ENCODE data around the gene TBC1D1.

TBC1D1 gene, protein sequence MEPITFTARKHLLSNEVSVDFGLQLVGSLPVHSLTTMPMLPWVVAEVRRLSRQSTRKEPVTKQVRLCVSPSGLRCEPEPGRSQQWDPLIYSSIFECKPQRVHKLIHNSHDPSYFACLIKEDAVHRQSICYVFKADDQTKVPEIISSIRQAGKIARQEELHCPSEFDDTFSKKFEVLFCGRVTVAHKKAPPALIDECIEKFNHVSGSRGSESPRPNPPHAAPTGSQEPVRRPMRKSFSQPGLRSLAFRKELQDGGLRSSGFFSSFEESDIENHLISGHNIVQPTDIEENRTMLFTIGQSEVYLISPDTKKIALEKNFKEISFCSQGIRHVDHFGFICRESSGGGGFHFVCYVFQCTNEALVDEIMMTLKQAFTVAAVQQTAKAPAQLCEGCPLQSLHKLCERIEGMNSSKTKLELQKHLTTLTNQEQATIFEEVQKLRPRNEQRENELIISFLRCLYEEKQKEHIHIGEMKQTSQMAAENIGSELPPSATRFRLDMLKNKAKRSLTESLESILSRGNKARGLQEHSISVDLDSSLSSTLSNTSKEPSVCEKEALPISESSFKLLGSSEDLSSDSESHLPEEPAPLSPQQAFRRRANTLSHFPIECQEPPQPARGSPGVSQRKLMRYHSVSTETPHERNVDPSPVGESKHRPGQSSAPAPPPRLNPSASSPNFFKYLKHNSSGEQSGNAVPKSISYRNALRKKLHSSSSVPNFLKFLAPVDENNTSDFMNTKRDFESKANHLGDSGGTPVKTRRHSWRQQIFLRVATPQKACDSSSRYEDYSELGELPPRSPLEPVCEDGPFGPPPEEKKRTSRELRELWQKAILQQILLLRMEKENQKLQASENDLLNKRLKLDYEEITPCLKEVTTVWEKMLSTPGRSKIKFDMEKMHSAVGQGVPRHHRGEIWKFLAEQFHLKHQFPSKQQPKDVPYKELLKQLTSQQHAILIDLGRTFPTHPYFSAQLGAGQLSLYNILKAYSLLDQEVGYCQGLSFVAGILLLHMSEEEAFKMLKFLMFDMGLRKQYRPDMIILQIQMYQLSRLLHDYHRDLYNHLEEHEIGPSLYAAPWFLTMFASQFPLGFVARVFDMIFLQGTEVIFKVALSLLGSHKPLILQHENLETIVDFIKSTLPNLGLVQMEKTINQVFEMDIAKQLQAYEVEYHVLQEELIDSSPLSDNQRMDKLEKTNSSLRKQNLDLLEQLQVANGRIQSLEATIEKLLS (N-terminal part only)

DNA sequence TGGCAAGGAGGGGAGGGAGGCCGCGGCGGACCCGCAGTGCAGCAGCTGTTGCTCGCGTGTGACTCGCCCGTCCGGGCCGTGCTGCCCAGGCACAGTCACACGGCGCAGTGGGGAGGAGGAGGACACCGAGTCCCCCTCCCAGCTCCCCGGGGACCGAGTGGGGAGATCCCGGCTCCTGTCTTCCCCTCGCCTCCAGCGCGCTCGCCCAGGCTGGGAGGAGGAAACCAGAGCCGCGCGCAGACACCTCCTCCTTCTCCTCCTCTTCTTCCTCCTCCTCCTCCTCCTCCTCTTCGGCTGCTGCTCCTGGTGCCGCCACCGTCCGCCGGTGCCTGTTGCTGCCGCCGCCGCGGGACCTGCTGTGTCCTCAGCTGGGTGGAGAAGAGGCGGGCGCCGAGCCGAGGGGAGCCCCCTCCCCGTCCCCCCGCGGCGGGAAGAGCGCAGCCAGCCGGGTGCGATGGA, at the start of gene TBC1D1:
TBC1D1 (plus strand) TSS at position 284 of the 459 bp plus-strand sequence. CDS start 11,012 bp downstream, outside the sequence.
- Histone ChIP-seq H3K36me3 (peaks cover 11% of the 10 kb centered on the region), H3K4me3 (ENCODE audit: low read depth in 1 of 2, low read length in 1 of 2) (peak within 1 kb of the TSS; percentile 77 to 83), H3K4me1 (ENCODE audit: control insufficient read depth in 1 of 2, insufficient read depth in 1 of 2, low read depth in 1 of 2, low read length in 1 of 2) (peaks cover 38 to 67% of the 10 kb centered on the region in 2 experiments), H3K9me3 (no peaks in the 10 kb centered on the region), H3K27ac (peak within 1 kb of the TSS; percentile 88), H3K27me3 (no peaks in the 10 kb centered on the region)
- TF ChIP-seq, protein P1, sequence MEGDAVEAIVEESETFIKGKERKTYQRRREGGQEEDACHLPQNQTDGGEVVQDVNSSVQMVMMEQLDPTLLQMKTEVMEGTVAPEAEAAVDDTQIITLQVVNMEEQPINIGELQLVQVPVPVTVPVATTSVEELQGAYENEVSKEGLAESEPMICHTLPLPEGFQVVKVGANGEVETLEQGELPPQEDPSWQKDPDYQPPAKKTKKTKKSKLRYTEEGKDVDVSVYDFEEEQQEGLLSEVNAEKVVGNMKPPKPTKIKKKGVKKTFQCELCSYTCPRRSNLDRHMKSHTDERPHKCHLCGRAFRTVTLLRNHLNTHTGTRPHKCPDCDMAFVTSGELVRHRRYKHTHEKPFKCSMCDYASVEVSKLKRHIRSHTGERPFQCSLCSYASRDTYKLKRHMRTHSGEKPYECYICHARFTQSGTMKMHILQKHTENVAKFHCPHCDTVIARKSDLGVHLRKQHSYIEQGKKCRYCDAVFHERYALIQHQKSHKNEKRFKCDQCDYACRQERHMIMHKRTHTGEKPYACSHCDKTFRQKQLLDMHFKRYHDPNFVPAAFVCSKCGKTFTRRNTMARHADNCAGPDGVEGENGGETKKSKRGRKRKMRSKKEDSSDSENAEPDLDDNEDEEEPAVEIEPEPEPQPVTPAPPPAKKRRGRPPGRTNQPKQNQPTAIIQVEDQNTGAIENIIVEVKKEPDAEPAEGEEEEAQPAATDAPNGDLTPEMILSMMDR (IDR thresholded peaks at IDR 0.05), result no peak

- peaks cover 94% of the 10 kb centered on the region for H3K36me3 ChIP-seq
- H3K4me1 ChIP-seq (ENCODE audit: control insufficient read depth in 1 of 2, insufficient read depth in 1 of 2, low read depth in 1 of 2, low read length in 1 of 2), result peaks cover 0 to 3% of the 10 kb centered on the region in 2 experiments
- H3K27ac ChIP-seq, result no peak overlapping the region
- no peaks in the 10 kb centered on the region for H3K9me3 ChIP-seq
- no peaks in the 10 kb centered on the region for H3K27me3 ChIP-seq
- TF ChIP-seq, protein P1 (IDR thresholded peaks at IDR 0.05), result no peak
- no peak overlapping the region for H3K4me3 ChIP-seq (ENCODE audit: low read depth in 1 of 2, low read length in 1 of 2)
These were observed 46.7 kb upstream of the TBC1D1 start for GRCh38 chr4:37844204-37844603.

GRCh38 chr4:37845201-37845600, 45.7 kb upstream of the TBC1D1 start:
- Histone ChIP-seq H3K27ac (no peak overlapping the region), H3K4me3 (ENCODE audit: low read depth in 1 of 2, low read length in 1 of 2) (no peak overlapping the region), H3K27me3 (no peaks in the 10 kb centered on the region), H3K4me1 (ENCODE audit: control insufficient read depth in 1 of 2, insufficient read depth in 1 of 2, low read depth in 1 of 2, low read length in 1 of 2) (peaks cover 4% of the 10 kb centered on the region in 2 experiments), H3K9me3 (no peaks in the 10 kb centered on the region), H3K36me3 (peaks cover 92% of the 10 kb centered on the region)
- TF ChIP-seq, protein P1 (IDR thresholded peaks at IDR 0.05), result no peak

DNA sequence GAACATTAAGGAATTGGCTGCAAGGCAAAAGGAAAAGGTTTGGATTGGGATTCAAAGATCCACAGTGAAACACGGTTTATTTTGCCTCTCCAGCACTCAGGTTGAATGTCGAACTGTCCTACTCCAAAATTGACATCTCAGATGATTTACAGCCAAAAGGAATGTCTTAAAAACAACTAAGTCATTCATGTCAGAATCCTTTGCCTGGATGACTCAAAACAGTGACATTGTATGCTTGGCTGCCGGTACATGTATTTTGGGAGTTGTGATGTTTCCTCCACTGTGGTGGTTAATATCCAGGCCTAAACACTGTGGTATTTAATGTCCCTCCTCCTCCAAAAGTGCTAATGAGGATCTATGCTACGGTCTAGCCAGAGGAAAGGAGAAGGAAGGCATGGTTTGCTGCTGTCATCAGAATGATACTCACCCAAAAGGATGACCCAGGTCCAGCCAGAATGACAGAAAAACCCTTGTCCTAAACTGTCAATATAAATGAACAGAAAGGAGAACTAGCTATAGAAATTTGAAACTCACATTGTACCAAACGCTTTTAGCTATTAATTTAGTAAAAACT, 43.5 kb upstream of the TBC1D1 start:
- H3K36me3 ChIP-seq, result peaks cover 73% of the 10 kb centered on the region
- H3K4me1 ChIP-seq (ENCODE audit: control insufficient read depth in 1 of 2, insufficient read depth in 1 of 2, low read depth in 1 of 2, low read length in 1 of 2), result peaks cover 22 to 26% of the 10 kb centered on the region in 2 experiments
- H3K4me3 ChIP-seq (ENCODE audit: low read depth in 1 of 2, low read length in 1 of 2), result no peak overlapping the region
- peak overlapping the region; percentile 59 for H3K27ac ChIP-seq
- H3K27me3 ChIP-seq, result no peaks in the 10 kb centered on the region
- TF ChIP-seq, protein P1 (IDR thresholded peaks at IDR 0.05), result no peak
- no peaks in the 10 kb centered on the region for H3K9me3 ChIP-seq

DNA sequence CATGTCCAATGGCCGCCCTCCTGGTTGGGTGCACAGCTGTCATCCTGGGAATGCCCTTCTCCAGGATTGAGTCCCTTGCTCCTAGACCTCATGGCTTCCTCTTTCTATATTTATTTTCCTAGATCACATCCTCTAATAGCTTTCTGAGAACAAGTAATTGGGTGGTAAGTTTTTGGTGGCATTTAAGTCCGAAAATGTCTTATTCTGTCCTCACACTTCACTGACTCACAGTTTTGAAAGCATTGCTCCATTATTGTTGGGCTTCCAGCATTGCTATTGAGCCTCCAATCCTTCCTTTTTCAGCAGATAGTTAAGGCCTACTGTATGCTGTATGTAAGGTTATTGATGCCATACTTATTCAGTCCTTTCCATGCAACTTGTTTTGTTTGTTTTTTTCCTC, 38.5 kb upstream of the TBC1D1 start:
- H3K4me1 ChIP-seq (ENCODE audit: control insufficient read depth in 1 of 2, insufficient read depth in 1 of 2, low read depth in 1 of 2, low read length in 1 of 2), result peaks cover 47 to 49% of the 10 kb centered on the region in 2 experiments
- H3K4me3 ChIP-seq (ENCODE audit: low read depth in 1 of 2, low read length in 1 of 2), result no peak overlapping the region
- TF ChIP-seq, protein P1 (IDR thresholded peaks at IDR 0.05), result no peak
- H3K36me3 ChIP-seq, result peaks cover 54% of the 10 kb centered on the region
- H3K9me3 ChIP-seq, result no peaks in the 10 kb centered on the region
- no peaks in the 10 kb centered on the region for H3K27me3 ChIP-seq
- H3K27ac ChIP-seq, result peak overlapping the region; percentile 15
